Mucosa of descending colon (tissue), 3 donors: ENCODE results near the gene MCOLN2. TPM values are rescaled to one million over a fixed set of nuclear protein-coding genes. Genes with fewer than 3 reads are reported as not detected.

Experiments used
- ATAC-seq: fragments of 200-7000 bp; cut with Tn5 transposase; one replicate; pipeline ENCODE4 v1.9.1; 2020; ENCODE audit warnings: mild to moderate bottlenecking, moderate library complexity
- DNase-seq, 3 donors: peaks; one replicate each; pipeline ENCODE4 v3.0.0-alpha.2; 2020
- H3K36me3 ChIP-seq: fragments of 200-600 bp; one replicate; pipeline ENCODE4 v1.8.0; 2021; ENCODE audit warnings: low read depth, mild to moderate bottlenecking
- H3K4me1 ChIP-seq: fragments of 200-600 bp; one replicate; pipeline ENCODE4 v1.8.0; 2021; ENCODE audit warnings: low read depth, mild to moderate bottlenecking
- H3K4me3 ChIP-seq: fragments of 200-600 bp; one replicate; pipeline ENCODE4 v1.8.0; 2021; ENCODE audit warnings: mild to moderate bottlenecking
- H3K9me3 ChIP-seq: fragments of 200-600 bp; one replicate; pipeline ENCODE4 v1.8.0; 2021; ENCODE audit warnings: mild to moderate bottlenecking
- CTCF ChIP-seq: fragments of 200-600 bp; IDR thresholded peaks from one replicate; pipeline ENCODE4 v1.8.0; 2022; ENCODE audit warnings: antibody characterized with exemption, mild to moderate bottlenecking
- intact Hi-C, 2 donors: fragments of 100-400 bp; cut with DNase I in 1 of 2; cut with micrococcal nuclease in 1 of 2; formaldehyde crosslinking; loops; one replicate each; pipeline versions ENCODE4 v1.11.0 to v1.11.1; 2022; cut with DNase I, micrococcal nuclease
- total RNA-seq, 3 donors: library from RNA; stranded (reverse); fragmentation: NEBNext Ultra II Directional in 2 of 3; extraction: Animal tissue kit (Norgen Biotek cat#: 25700) in 2 of 3; gene quantifications; one replicate each; pipeline versions ENCODE4 v1.2.1 to v1.2.4, GENCODE V29; 2021 to 2023
- donor health status: DM: no; HTN: no; CAD: no; lungs with moderate emphysema.
- donor health status: DM: no; HTN: no; CAD: no.
- donor health status: DM: no; HTN: yes; CAD: no.

MCOLN2 gene
- total RNA-seq, 3 donors from 2014 or later, result 10.8 to 101 (median 66.2) TPM

GRCh38 chr1:84968865-84969264 lies 28.0 kb downstream of the MCOLN2 start:
- ATAC-seq (peak; percentile 92), DNase-seq (peak in 1 of 3 donors; percentile 50)
- no peaks in the 10 kb centered on the region for H3K4me1 ChIP-seq
- intact Hi-C loops, result no loop called here
- H3K9me3 ChIP-seq, result no peaks in the 10 kb centered on the region
- no peak for TF ChIP-seq CTCF
- no peaks in the 10 kb centered on the region for H3K36me3 ChIP-seq
- H3K4me3 ChIP-seq, result no peak overlapping the region

- Histone ChIP-seq H3K4me3 (no peak overlapping the region), H3K36me3 (no peaks in the 10 kb centered on the region), H3K9me3 (no peaks in the 10 kb centered on the region), H3K4me1 (no peaks in the 10 kb centered on the region)
- no peak for TF ChIP-seq CTCF
- ATAC-seq (peak; percentile 76), DNase-seq (peak in 1 of 3 donors; percentile 23)
- intact Hi-C loops, result no loop called here
These were observed 28.8 kb downstream of the MCOLN2 start for GRCh38 chr1:84968101-84968500.

GRCh38 chr1:84967666-84968065 lies 29.2 kb downstream of the MCOLN2 start:
- DNase-seq (no peak), ATAC-seq (no peak)
- H3K36me3 ChIP-seq, result no peaks in the 10 kb centered on the region

GRCh38 chr1:84963021-84963420 lies 33.9 kb downstream of the MCOLN2 start:
- Histone ChIP-seq H3K36me3 (no peaks in the 10 kb centered on the region), H3K4me3 (no peak overlapping the region), H3K9me3 (no peaks in the 10 kb centered on the region), H3K4me1 (peaks cover 4% of the 10 kb centered on the region)
- no peak for TF ChIP-seq CTCF
- intact Hi-C loops, result no loop called here
- DNase-seq (no peak), ATAC-seq (peak; percentile 85)

More at GRCh38 chr1:84967666-84968065, 29.2 kb downstream of the MCOLN2 start:
- Histone ChIP-seq H3K9me3 (no peaks in the 10 kb centered on the region), H3K4me3 (no peak overlapping the region), H3K4me1 (no peaks in the 10 kb centered on the region)
- intact Hi-C loops, result no loop called here
- TF ChIP-seq CTCF, result no peak

GRCh38 chr1:84961316-84961715 lies 35.6 kb downstream of the MCOLN2 start:
- H3K9me3 ChIP-seq, result no peaks in the 10 kb centered on the region
- no peak for DNase-seq
- no peak overlapping the region for H3K4me3 ChIP-seq
- no peaks in the 10 kb centered on the region for H3K36me3 ChIP-seq
- no peak for TF ChIP-seq CTCF
- no peak for ATAC-seq
- peaks cover 4% of the 10 kb centered on the region for H3K4me1 ChIP-seq
- intact Hi-C loops, result no loop called here

- Histone ChIP-seq H3K4me1 (peaks cover 4% of the 10 kb centered on the region), H3K9me3 (no peaks in the 10 kb centered on the region), H3K4me3 (no peak overlapping the region), H3K36me3 (no peaks in the 10 kb centered on the region)
- intact Hi-C loops, result no loop called here
- ATAC-seq, result no peak
- TF ChIP-seq CTCF, result no peak
- DNase-seq, result no peak
These were observed 36.5 kb downstream of the MCOLN2 start for GRCh38 chr1:84960371-84960770.
